C4-2B (cell line): Measurements from ENCODE around the gene PSMB10.
"Not testable (repeated sequence)": the region's sequence is repeated elsewhere in the genome, so short reads cannot be mapped to it uniquely, and the experiment has no call there.

Experiments used
- H3K27ac ChIP-seq: fragments of 450-650 bp; 2 replicates; pipeline ENCODE4 v1.5.1; 2017
- CTCF ChIP-seq: fragments of 450-650 bp; conservative IDR thresholded peaks from 2 replicates; pipeline ENCODE4 v1.5.1; 2017; ENCODE audit warnings: mild to moderate bottlenecking
- ZFX ChIP-seq: fragments of 450-650 bp; IDR thresholded peaks from 2 replicates; pipeline ENCODE4 v1.6.1; 2017

PSMB10 gene

GRCh38 chr16:67943256-67943618 lies 6.6 kb upstream of the PSMB10 start:
- TF ChIP-seq CTCF = no peak
- no peak for TF ChIP-seq ZFX
- no peak overlapping the region for H3K27ac ChIP-seq

GRCh38 chr16:67942510-67943255 lies 6.0 kb upstream of the PSMB10 start:
- no peak for TF ChIP-seq ZFX
- no peak for TF ChIP-seq CTCF
- no peak overlapping the region for H3K27ac ChIP-seq

- TF ChIP-seq ZFX = no peak
- peak; percentile 85 for TF ChIP-seq CTCF
- no peak overlapping the region for H3K27ac ChIP-seq
Observed at GRCh38 chr16:67942200-67942509, 5.5 kb upstream of the PSMB10 start.

GRCh38 chr16:67941469-67942199 lies 5.0 kb upstream of the PSMB10 start:
- no peak overlapping the region for H3K27ac ChIP-seq
- TF ChIP-seq ZFX (no peak), CTCF (no peak)

- no peak overlapping the region; the same call in 1 of the 2 replicates for H3K27ac ChIP-seq
- TF ChIP-seq ZFX = no peak
Observed at GRCh38 chr16:67940446-67941089, 3.9 kb upstream of the PSMB10 start.

- no peak for TF ChIP-seq ZFX
- H3K27ac ChIP-seq = no peak overlapping the region; the same call in 1 of the 2 replicates
Observed at GRCh38 chr16:67939507-67940445, 3.1 kb upstream of the PSMB10 start.

GRCh38 chr16:67937713-67938112 lies 1.1 kb upstream of the PSMB10 start:
- H3K27ac ChIP-seq = not testable (repeated sequence)

GRCh38 chr16:67936880-67937605 lies 393 bp upstream of the PSMB10 start:
- peak overlapping the region; percentile 86 for H3K27ac ChIP-seq
- TF ChIP-seq ZFX = no peak
- TF ChIP-seq CTCF = no peak
